Hepatocyte (in vitro differentiated cells): ENCODE measurements around the gene FMO3.

Experiments
- EZH2 ChIP-seq: fragments of 200-600 bp; sonication (generic); IDR thresholded peaks from 2 replicates; pipeline ENCODE4 v1.6.1; 2016; ENCODE audit warnings: antibody characterized with exemption, mild to moderate bottlenecking, borderline replicate concordance
- TF ChIP-seq, protein P1 (sequence below): fragments of 200-600 bp; sonication (generic); IDR thresholded peaks from 2 replicates; pipeline ENCODE4 v1.5.1; 2016; ENCODE audit warnings: antibody characterized with exemption, mild to moderate bottlenecking; ENCODE audit not compliant: poor library complexity

DNA sequence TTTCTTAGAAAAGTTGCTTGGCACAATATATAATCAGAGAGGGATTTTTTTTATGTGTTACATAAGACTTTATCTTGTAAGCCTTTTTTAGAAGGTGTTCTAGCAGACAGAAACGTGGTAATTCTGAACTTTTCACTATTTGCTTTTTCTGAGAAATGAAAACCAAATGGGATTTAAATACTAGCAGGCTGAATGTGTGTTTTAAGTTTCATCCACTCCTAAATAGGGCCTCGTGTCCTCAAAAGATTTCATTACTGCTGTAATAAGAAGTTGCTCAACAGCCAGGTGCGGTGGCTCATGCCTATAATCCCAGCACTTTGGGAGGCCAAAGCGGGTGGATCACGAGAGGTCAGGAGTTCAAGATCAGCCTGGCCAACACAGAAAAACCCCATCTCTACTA is 49.7 kb downstream of the FMO3 start:
- TF ChIP-seq, protein P1, sequence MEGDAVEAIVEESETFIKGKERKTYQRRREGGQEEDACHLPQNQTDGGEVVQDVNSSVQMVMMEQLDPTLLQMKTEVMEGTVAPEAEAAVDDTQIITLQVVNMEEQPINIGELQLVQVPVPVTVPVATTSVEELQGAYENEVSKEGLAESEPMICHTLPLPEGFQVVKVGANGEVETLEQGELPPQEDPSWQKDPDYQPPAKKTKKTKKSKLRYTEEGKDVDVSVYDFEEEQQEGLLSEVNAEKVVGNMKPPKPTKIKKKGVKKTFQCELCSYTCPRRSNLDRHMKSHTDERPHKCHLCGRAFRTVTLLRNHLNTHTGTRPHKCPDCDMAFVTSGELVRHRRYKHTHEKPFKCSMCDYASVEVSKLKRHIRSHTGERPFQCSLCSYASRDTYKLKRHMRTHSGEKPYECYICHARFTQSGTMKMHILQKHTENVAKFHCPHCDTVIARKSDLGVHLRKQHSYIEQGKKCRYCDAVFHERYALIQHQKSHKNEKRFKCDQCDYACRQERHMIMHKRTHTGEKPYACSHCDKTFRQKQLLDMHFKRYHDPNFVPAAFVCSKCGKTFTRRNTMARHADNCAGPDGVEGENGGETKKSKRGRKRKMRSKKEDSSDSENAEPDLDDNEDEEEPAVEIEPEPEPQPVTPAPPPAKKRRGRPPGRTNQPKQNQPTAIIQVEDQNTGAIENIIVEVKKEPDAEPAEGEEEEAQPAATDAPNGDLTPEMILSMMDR = no peak
- TF ChIP-seq EZH2 = no peak
